ENCODE results near the gene RDX.
"Not testable (repeated sequence)": the region's sequence is repeated elsewhere in the genome, so short reads cannot be mapped to it uniquely, and the experiment has no call there.

DNA sequence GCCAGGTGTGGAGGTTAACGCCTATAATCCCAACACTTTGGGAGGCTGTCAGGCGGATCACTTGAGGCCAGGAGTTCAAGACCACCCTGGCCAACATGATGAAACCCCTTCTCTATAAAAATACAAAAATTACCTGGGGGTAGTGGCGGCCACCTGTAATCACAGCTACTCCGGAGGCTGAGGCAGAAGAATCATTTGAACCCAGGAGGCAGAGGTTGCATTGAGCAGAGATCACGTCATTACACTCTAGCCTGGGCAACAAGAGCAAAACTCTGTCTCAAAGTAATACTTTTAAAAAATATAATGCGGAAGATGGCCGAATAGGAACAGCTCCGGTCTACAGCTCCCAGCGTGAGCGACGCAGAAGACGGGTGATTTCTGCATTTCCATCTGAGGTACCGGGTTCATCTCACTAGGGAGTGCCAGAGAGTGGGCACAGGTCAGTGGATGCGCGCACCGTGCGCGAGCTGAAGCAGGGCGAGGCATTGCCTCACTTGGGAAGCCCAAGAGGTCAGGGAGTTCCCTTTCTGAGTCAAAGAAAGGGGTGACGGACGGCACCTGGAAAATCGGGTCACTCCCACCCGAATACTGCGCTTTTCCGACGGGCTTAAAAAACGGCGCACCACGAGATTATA lies 87.6 kb downstream of the RDX start:
- TF ChIP-seq POLR2A (IDR thresholded peaks at IDR 0.05; ENCODE audit: low read length); GATA1 (IDR thresholded peaks at IDR 0.05; ENCODE audit: low read depth, low read length): not testable (repeated sequence)

All from erythroblast (primary cell).